Measurements from ENCODE around the gene LDAH. TPM values are rescaled to one million over a fixed set of nuclear protein-coding genes. Genes with fewer than 3 reads are reported as not detected.

LDAH gene
- total RNA-seq, 1 donor from 2014 or later: 28.0 TPM

- no peaks in the 10 kb centered on the region for H3K27me3 Mint-ChIP-seq (ENCODE audit: unreplicated experiment)
- H3K4me1 Mint-ChIP-seq (ENCODE audit: unreplicated experiment): peaks cover 4% of the 10 kb centered on the region
- DNase-seq (ENCODE audit: extremely low spot score, unreplicated experiment): no peak
- H3K36me3 Mint-ChIP-seq (ENCODE audit: unreplicated experiment): peaks cover 19% of the 10 kb centered on the region
- no peak for TF ChIP-seq CTCF (IDR thresholded peaks at IDR 0.05)
- no peak overlapping the region for H3K27ac Mint-ChIP-seq (ENCODE audit: unreplicated experiment)
- no peak overlapping the region for H3K4me3 Mint-ChIP-seq (ENCODE audit: unreplicated experiment)
- H3K9me3 Mint-ChIP-seq (ENCODE audit: unreplicated experiment): no peaks in the 10 kb centered on the region
Observed at GRCh38 chr2:20766798-20767644, 55.9 kb downstream of the LDAH start.

- peaks cover 21% of the 10 kb centered on the region for H3K36me3 Mint-ChIP-seq (ENCODE audit: unreplicated experiment)
- H3K27me3 Mint-ChIP-seq (ENCODE audit: unreplicated experiment): no peaks in the 10 kb centered on the region
- H3K4me1 Mint-ChIP-seq (ENCODE audit: unreplicated experiment): peaks cover 2% of the 10 kb centered on the region
- DNase-seq (ENCODE audit: extremely low spot score, unreplicated experiment): no peak
- no peak overlapping the region for H3K27ac Mint-ChIP-seq (ENCODE audit: unreplicated experiment)
- no peak overlapping the region for H3K4me3 Mint-ChIP-seq (ENCODE audit: unreplicated experiment)
- TF ChIP-seq CTCF (IDR thresholded peaks at IDR 0.05): no peak
- H3K9me3 Mint-ChIP-seq (ENCODE audit: unreplicated experiment): no peaks in the 10 kb centered on the region
Observed at GRCh38 chr2:20766213-20766612, 56.7 kb downstream of the LDAH start.

- peaks cover 21% of the 10 kb centered on the region for H3K36me3 Mint-ChIP-seq (ENCODE audit: unreplicated experiment)
- no peaks in the 10 kb centered on the region for H3K27me3 Mint-ChIP-seq (ENCODE audit: unreplicated experiment)
- H3K27ac Mint-ChIP-seq (ENCODE audit: unreplicated experiment): no peak overlapping the region
- H3K4me1 Mint-ChIP-seq (ENCODE audit: unreplicated experiment): no peaks in the 10 kb centered on the region
- no peak overlapping the region for H3K4me3 Mint-ChIP-seq (ENCODE audit: unreplicated experiment)
- DNase-seq (ENCODE audit: extremely low spot score, unreplicated experiment): no peak
- TF ChIP-seq CTCF (IDR thresholded peaks at IDR 0.05): no peak
- H3K9me3 Mint-ChIP-seq (ENCODE audit: unreplicated experiment): peaks cover 4% of the 10 kb centered on the region
Observed at GRCh38 chr2:20762945-20763683, 59.8 kb downstream of the LDAH start.

- no peak overlapping the region for H3K4me3 Mint-ChIP-seq (ENCODE audit: unreplicated experiment)
- peaks cover 4% of the 10 kb centered on the region for H3K9me3 Mint-ChIP-seq (ENCODE audit: unreplicated experiment)
- no peak for TF ChIP-seq CTCF (IDR thresholded peaks at IDR 0.05)
- H3K27me3 Mint-ChIP-seq (ENCODE audit: unreplicated experiment): no peaks in the 10 kb centered on the region
- peaks cover 17% of the 10 kb centered on the region for H3K36me3 Mint-ChIP-seq (ENCODE audit: unreplicated experiment)
- no peak for DNase-seq (ENCODE audit: extremely low spot score, unreplicated experiment)
- peaks cover 4% of the 10 kb centered on the region for H3K4me1 Mint-ChIP-seq (ENCODE audit: unreplicated experiment)
- no peak overlapping the region for H3K27ac Mint-ChIP-seq (ENCODE audit: unreplicated experiment)
Observed at GRCh38 chr2:20759487-20759886, 63.4 kb downstream of the LDAH start.

- TF ChIP-seq CTCF (IDR thresholded peaks at IDR 0.05): no peak
- no peak overlapping the region for H3K4me3 Mint-ChIP-seq (ENCODE audit: unreplicated experiment)
- no peak for DNase-seq (ENCODE audit: extremely low spot score, unreplicated experiment)
- no peaks in the 10 kb centered on the region for H3K27me3 Mint-ChIP-seq (ENCODE audit: unreplicated experiment)
- H3K4me1 Mint-ChIP-seq (ENCODE audit: unreplicated experiment): peaks cover 4% of the 10 kb centered on the region
- no peak overlapping the region for H3K27ac Mint-ChIP-seq (ENCODE audit: unreplicated experiment)
- peaks cover 17% of the 10 kb centered on the region for H3K36me3 Mint-ChIP-seq (ENCODE audit: unreplicated experiment)
- H3K9me3 Mint-ChIP-seq (ENCODE audit: unreplicated experiment): peaks cover 4% of the 10 kb centered on the region
Observed at GRCh38 chr2:20758997-20759396, 63.9 kb downstream of the LDAH start.

All from osteocyte (in vitro differentiated cells).